ENCODE measurements around the gene HDAC5.

DNA sequence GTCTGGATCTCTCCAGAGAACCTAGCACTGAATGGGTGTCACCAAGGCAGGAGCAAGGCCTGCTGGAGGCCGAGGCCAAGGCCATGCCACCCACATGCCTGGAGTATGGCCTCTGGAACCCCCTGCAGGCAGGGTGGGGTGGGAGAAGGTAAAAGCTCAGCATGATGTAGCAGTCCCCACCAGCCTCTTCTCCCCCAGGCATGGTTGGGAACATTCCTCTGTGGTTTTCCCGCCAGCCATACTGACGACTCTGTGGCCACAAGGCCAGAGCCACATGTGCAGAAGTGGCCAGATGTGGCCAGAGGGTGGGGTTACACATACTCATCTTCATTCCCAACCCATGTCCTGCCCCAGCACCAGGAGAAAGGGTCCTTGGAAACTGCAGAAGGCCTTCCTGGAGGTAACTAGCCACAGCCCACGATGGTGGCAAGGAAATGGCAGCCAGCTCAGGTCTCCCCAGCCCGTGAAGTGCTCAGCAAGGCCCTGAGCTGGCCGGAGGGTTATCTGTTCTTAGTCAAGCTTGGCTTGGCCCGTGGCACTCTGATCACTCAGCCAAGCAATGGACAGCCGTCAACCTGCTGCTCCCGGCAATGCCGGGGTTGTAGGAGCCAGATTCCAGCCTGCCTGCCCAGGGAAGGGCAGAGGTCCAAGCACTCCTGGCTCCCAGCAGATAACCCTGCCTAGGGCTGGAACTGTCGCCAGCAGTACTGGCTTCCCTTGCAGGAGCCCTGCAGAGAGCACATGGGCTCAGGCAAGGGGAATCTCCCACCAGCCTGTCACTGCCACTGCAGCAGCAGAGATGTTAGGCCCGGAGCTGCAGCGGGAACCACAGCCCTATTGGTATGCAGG, 26.1 kb downstream of the HDAC5 start:
- TF ChIP-seq, protein P1, sequence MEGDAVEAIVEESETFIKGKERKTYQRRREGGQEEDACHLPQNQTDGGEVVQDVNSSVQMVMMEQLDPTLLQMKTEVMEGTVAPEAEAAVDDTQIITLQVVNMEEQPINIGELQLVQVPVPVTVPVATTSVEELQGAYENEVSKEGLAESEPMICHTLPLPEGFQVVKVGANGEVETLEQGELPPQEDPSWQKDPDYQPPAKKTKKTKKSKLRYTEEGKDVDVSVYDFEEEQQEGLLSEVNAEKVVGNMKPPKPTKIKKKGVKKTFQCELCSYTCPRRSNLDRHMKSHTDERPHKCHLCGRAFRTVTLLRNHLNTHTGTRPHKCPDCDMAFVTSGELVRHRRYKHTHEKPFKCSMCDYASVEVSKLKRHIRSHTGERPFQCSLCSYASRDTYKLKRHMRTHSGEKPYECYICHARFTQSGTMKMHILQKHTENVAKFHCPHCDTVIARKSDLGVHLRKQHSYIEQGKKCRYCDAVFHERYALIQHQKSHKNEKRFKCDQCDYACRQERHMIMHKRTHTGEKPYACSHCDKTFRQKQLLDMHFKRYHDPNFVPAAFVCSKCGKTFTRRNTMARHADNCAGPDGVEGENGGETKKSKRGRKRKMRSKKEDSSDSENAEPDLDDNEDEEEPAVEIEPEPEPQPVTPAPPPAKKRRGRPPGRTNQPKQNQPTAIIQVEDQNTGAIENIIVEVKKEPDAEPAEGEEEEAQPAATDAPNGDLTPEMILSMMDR (tag by site-specific recombination; IDR thresholded peaks at IDR 0.05): no peak
- TF ChIP-seq ZNF157 (tag by site-specific recombination; IDR thresholded peaks at IDR 0.05): no peak
- no peak for TF ChIP-seq ZNF274 (IDR thresholded peaks at IDR 0.05; ENCODE audit: low read length)
- TF ChIP-seq ZNF274 (tag by site-specific recombination; IDR thresholded peaks at IDR 0.05; ENCODE audit: borderline replicate concordance): no peak
- no peak for TF ChIP-seq ZNF10 (tag by site-specific recombination; IDR thresholded peaks at IDR 0.05)
- TF ChIP-seq, protein P2, sequence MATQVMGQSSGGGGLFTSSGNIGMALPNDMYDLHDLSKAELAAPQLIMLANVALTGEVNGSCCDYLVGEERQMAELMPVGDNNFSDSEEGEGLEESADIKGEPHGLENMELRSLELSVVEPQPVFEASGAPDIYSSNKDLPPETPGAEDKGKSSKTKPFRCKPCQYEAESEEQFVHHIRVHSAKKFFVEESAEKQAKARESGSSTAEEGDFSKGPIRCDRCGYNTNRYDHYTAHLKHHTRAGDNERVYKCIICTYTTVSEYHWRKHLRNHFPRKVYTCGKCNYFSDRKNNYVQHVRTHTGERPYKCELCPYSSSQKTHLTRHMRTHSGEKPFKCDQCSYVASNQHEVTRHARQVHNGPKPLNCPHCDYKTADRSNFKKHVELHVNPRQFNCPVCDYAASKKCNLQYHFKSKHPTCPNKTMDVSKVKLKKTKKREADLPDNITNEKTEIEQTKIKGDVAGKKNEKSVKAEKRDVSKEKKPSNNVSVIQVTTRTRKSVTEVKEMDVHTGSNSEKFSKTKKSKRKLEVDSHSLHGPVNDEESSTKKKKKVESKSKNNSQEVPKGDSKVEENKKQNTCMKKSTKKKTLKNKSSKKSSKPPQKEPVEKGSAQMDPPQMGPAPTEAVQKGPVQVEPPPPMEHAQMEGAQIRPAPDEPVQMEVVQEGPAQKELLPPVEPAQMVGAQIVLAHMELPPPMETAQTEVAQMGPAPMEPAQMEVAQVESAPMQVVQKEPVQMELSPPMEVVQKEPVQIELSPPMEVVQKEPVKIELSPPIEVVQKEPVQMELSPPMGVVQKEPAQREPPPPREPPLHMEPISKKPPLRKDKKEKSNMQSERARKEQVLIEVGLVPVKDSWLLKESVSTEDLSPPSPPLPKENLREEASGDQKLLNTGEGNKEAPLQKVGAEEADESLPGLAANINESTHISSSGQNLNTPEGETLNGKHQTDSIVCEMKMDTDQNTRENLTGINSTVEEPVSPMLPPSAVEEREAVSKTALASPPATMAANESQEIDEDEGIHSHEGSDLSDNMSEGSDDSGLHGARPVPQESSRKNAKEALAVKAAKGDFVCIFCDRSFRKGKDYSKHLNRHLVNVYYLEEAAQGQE (tag by site-specific recombination; IDR thresholded peaks at IDR 0.05): no peak
- no peak for TF ChIP-seq YY1 (tag by site-specific recombination; IDR thresholded peaks at IDR 0.05)
